Activated CD4-positive, alpha-beta T cell treated with anti-CD3 and anti-CD28 coated beads, Interleukin-2, amount 10 ng/mL, durations not matched to agents 24 days and 14 days (primary cell): ENCODE data around the gene SYNE2. TPM values are rescaled to one million over a fixed set of nuclear protein-coding genes. Genes with fewer than 3 reads are reported as not detected.
"Not testable (repeated sequence)": the region's sequence is repeated elsewhere in the genome, so short reads cannot be mapped to it uniquely, and the experiment has no call there.

Experiments
- DNase-seq: peaks from one replicate; pipeline ENCODE4 v3.0.0; 2022
- H3K27ac Mint-ChIP-seq: one replicate; pipeline ENCODE4 v1.8.0; 2022; ENCODE audit warnings: mild to moderate bottlenecking, mixed read lengths
- H3K27me3 Mint-ChIP-seq: one replicate; pipeline ENCODE4 v1.8.0; 2022; ENCODE audit warnings: mixed read lengths
- H3K36me3 Mint-ChIP-seq: one replicate; pipeline ENCODE4 v1.8.0; 2022; ENCODE audit warnings: low read depth, mild to moderate bottlenecking, mixed read lengths
- H3K4me1 Mint-ChIP-seq: one replicate; pipeline ENCODE4 v1.8.0; 2021; ENCODE audit warnings: mixed read lengths
- H3K4me3 Mint-ChIP-seq: one replicate; pipeline ENCODE4 v1.8.0; 2022; ENCODE audit warnings: mild to moderate bottlenecking, moderate library complexity, mixed read lengths
- H3K9me3 Mint-ChIP-seq: one replicate; pipeline ENCODE4 v1.8.0; 2021; ENCODE audit warnings: mixed read lengths
- intact Hi-C: fragments of 100-400 bp; cut with micrococcal nuclease; formaldehyde crosslinking; loops from one replicate; pipeline ENCODE4 v1.15.1; 2023
- total RNA-seq: library from RNA; stranded (reverse); gene quantifications from 2 replicates; pipeline ENCODE4 v1.2.3, GENCODE V29; 2022

Gene SYNE2
- total RNA-seq, 1 donor from 2014 or later: 22.4 TPM

DNA sequence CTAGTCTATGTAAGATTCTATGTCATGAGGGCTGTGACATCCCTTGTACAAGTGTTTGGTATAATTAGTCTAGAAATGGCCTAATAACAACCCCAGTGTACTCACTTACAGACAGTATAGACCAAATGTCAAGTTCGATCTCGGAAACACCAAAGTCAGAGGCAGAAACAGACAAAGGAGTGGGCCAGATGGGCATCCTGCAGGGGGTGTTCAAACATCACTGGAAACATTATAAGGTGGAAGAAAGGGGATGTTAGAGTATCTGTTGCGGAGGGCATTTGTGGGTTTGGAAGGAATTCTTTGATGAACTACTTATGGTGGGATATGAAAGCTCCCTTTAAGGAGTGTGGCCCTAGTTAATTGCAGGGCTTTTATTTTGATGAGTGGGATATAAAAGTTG lies 306.8 kb downstream of the SYNE2 start:
- DNase-seq: no peak
- no peaks in the 10 kb centered on the region for H3K4me1 Mint-ChIP-seq
- H3K36me3 Mint-ChIP-seq: peaks cover 49% of the 10 kb centered on the region
- no peak overlapping the region for H3K27ac Mint-ChIP-seq
- H3K9me3 Mint-ChIP-seq: no peaks in the 10 kb centered on the region
- no peak overlapping the region for H3K4me3 Mint-ChIP-seq
- no peaks in the 10 kb centered on the region for H3K27me3 Mint-ChIP-seq
- intact Hi-C loops: loop anchor here (5.0 kb wide), 1 partner anchor 133 kb away; the partner anchor contains the start of gene ESR2

DNA sequence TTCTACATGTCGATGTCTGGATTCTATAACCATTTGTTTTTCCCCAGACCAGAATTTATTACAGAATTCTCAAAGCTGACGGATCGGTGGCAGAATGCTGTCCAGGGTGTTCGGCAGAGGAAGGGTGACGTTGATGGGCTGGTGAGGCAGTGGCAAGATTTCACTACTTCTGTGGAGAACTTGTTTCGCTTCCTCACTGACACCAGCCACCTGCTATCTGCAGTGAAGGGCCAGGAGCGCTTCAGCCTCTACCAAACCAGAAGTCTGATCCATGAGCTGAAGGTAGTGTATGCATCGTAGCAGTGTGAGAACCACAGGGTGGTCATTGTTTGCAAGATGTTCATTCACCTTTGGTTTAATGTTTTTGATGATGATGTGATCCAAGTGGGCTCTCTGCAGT lies 317.4 kb downstream of the SYNE2 start:
- Mint-ChIP-seq H3K4me3 (no peak overlapping the region), H3K36me3 (peaks cover 32% of the 10 kb centered on the region), H3K9me3 (no peaks in the 10 kb centered on the region), H3K4me1 (peaks cover 3% of the 10 kb centered on the region), H3K27ac (no peak overlapping the region), H3K27me3 (no peaks in the 10 kb centered on the region)
- no peak for DNase-seq
- intact Hi-C loops: no loop called here

DNA sequence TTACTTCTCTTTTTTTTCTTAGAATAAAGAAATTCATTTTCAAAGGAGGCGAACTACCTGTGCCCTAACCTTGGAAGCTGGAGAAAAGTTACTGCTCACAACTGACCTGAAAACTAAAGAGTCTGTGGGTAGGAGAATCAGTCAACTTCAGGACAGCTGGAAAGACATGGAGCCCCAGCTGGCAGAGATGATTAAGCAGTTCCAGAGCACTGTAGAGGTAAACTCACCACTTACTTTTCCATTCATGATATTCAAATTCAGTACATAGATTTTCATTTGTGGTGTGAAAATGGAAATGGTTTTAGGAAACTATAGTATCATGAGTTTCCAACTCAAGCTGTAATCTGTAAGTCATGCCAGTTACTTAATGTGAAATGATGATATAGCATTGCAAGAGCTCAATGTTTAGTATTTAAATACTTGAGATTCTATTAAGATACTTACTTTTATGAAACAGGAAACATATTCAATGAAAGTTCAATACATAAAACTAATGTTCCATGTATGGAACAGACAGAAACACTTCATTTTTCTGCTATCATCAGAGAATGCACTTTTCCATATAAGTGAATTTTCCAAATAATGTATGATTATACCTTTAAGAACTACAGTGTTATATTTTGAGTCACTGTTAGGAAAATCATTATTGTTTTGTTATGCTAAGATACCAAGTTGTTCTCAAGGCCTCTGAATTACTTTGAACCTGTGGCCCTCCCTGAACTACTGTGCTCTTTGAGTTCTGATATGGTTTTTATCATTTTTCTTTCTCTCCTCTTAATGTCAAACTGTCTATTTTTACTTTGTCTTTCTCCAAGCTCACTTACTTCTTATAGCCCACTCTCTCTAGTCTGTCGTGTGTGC lies 322.3 kb downstream of the SYNE2 start:
- Mint-ChIP-seq H3K4me3 (no peak overlapping the region), H3K36me3 (peaks cover 46% of the 10 kb centered on the region), H3K27ac (peak overlapping the region; percentile 48), H3K9me3 (no peaks in the 10 kb centered on the region), H3K27me3 (no peaks in the 10 kb centered on the region), H3K4me1 (peaks cover 13% of the 10 kb centered on the region)
- DNase-seq: no peak
- intact Hi-C loops: loop anchor here (5.0 kb wide), 1 partner anchor 122 kb away; no protein-coding TSS in a partner anchor

DNA sequence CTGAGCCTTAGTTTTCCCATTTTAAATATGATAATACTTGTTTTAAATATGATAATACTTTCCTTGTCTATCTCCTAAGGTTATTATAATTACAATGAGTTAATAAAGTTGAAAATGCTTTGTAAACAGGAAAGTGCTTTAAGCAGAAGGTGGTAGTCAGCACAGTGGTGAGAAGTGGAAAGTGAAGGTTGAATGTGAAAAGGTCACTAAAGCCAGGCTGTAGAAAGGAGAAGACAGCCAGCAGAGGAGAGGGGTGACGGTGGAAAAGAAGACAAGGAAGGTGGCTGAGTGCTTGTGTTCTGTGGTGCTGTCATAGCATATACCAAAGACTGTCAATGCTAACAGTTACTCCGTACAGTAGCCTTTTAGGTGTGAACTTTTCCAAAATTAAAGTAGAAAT lies 323.5 kb downstream of the SYNE2 start:
- intact Hi-C loops: loop anchor here (5.0 kb wide), 1 partner anchor 121 kb away; no protein-coding TSS in a partner anchor
- Mint-ChIP-seq H3K4me1 (peaks cover 13% of the 10 kb centered on the region), H3K27ac (no peak overlapping the region), H3K4me3 (no peak overlapping the region), H3K27me3 (no peaks in the 10 kb centered on the region), H3K36me3 (peaks cover 48% of the 10 kb centered on the region), H3K9me3 (no peaks in the 10 kb centered on the region)
- DNase-seq: no peak

DNA sequence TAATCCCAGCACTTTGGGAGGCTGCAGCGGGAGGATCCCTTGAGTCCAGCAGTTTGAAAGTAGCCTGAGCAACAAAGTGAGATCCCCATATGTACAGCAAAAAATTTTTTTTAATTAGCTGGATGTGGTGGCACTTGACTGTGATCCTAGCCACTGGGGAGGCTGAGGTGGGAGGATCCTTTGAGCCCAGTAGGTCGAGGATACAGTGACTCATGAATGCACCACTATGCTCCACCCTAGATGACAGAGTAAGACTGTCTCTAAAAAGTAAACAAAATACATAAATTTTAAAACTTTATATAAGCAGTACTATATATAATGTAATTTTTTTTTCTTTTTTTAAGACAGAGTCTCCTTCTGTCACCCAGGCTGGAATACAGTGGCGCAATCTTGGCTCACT lies 326.0 kb downstream of the SYNE2 start:
- no peaks in the 10 kb centered on the region for H3K27me3 Mint-ChIP-seq
- intact Hi-C loops: loop anchor here (5.0 kb wide), 1 partner anchor 118 kb away; no protein-coding TSS in a partner anchor
- no peak for DNase-seq
- no peak overlapping the region for H3K4me3 Mint-ChIP-seq
- peaks cover 13% of the 10 kb centered on the region for H3K4me1 Mint-ChIP-seq
- H3K36me3 Mint-ChIP-seq: peaks cover 48% of the 10 kb centered on the region
- H3K27ac Mint-ChIP-seq: no peak overlapping the region
- no peaks in the 10 kb centered on the region for H3K9me3 Mint-ChIP-seq

DNA sequence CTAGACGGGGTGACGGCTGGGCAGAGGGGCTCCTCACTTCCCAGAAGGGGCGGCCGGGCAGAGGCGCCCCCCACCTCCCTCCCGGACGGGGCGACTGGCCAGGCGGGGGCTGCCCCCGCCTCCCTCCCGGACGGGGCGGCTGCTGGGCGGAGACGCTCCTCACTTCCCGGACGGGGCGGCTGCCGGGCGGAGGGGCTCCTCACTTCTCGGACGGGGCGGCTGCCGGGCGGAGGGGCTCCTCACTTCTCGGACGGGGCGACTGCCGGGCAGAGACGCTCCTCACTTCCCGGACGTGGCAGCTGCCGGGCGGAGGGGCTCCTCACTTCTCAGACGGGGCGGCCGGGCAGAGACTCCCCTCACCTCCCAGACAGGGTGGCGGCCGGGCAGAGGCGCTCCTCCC lies 330.1 kb downstream of the SYNE2 start:
- H3K27me3 Mint-ChIP-seq, DNase-seq, intact Hi-C loops, H3K9me3 Mint-ChIP-seq, H3K4me3 Mint-ChIP-seq, H3K4me1 Mint-ChIP-seq, H3K27ac Mint-ChIP-seq: not testable (repeated sequence)
- H3K36me3 Mint-ChIP-seq: peaks cover 45% of the 10 kb centered on the region

DNA sequence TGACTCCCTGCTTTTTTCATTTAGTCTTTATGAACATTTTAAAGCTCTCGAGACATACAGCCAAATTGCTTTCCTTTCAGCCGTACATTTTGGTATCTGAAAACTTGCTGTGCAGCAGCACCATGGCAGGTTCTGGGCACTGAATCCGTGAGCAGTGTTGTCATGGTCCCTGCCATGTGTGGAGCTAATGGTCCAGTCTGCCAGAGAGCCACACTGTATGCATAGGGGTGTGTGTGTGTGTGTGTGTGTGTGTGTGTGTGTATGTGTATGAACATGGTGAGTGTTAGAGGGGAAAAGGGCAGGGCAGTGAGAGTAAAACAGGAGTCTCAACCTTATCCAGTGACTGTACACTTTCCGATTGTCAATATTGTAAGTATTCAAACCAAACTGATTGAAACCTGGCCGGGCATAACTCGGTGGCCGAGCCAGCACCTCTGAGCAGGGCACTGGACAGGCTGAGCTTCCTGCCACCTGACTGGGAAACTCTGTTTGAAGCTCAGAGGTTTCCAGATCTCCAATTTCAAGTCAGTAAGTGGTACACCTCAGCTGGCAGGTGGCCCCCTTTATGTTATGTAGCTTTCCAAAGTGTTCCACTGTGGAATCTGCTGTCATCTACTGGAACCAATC lies 331.4 kb downstream of the SYNE2 start:
- Mint-ChIP-seq H3K9me3 (no peaks in the 10 kb centered on the region), H3K4me1 (no peaks in the 10 kb centered on the region), H3K4me3 (no peak overlapping the region), H3K27ac (no peak overlapping the region), H3K27me3 (no peaks in the 10 kb centered on the region), H3K36me3 (peaks cover 45% of the 10 kb centered on the region)
- no peak for DNase-seq
- intact Hi-C loops: no loop called here

DNA sequence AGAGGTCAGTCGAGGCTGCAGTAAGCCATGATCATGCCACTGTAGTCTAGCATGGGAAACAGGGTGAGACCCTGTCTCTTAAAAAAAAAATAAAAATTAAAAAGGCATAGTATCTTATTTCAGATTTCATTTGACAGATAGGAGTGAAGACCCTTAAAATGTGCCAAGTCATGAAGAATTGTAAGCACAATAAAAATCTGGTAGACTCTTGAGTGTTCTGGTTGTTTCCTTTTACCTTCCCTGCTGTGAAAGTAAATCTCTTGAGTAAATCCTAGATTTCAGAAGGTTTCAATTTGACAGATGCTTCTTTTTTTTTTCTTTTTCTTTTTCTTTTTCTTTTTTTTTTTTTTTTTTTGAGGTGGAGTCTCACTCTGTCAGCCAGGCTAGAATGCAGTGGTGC lies 332.4 kb downstream of the SYNE2 start:
- peaks cover 41% of the 10 kb centered on the region for H3K36me3 Mint-ChIP-seq
- no peaks in the 10 kb centered on the region for H3K27me3 Mint-ChIP-seq
- H3K4me1 Mint-ChIP-seq: no peaks in the 10 kb centered on the region
- no peak overlapping the region for H3K27ac Mint-ChIP-seq
- no peak overlapping the region for H3K4me3 Mint-ChIP-seq
- intact Hi-C loops: no loop called here
- no peak for DNase-seq
- H3K9me3 Mint-ChIP-seq: no peaks in the 10 kb centered on the region

DNA sequence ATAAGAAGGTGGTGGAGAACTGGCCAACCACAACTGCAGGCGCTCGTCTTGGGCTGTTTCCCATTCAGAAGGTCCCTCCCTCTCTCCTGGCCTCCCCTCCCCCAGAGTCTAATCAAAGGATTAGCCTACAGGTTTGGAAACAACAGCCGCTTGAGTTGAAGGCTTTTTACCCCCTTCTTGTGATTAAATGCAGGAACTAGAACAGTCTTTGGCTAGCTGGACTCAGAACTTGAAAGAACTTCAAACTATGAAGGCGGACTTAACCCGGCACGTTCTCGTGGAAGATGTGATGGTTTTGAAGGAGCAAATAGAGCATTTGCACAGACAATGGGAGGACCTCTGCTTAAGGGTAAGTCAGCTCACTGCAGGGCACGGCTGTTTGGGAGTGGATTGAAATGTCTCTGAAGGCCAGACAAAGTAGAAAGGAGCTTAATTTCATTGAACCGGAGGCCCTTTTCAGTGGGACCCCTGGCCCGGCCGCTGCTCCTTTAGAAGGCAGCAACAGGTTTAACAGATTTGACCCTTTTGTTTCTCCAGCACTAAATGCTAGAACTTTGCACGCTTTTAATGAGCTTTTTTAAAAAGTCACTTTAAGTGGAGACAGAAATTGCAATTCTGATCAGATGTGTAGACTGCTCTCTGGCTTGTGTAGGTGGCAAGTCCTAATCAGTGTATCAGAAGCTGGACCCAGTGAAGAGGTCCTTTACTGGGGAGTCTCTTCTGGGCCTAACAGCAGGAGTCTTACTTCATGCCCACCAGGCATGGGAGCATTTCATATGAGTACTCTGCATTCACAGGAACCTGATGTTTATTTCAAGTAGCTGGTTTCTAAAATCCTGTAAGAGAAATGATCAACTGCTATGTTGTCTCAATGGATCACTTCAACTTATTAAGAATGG lies 333.7 kb downstream of the SYNE2 start:
- no peak overlapping the region for H3K27ac Mint-ChIP-seq
- H3K36me3 Mint-ChIP-seq: peaks cover 44% of the 10 kb centered on the region
- H3K9me3 Mint-ChIP-seq: no peaks in the 10 kb centered on the region
- H3K4me3 Mint-ChIP-seq: no peak overlapping the region
- intact Hi-C loops: no loop called here
- no peak for DNase-seq
- peaks cover 2% of the 10 kb centered on the region for H3K4me1 Mint-ChIP-seq
- no peaks in the 10 kb centered on the region for H3K27me3 Mint-ChIP-seq

DNA sequence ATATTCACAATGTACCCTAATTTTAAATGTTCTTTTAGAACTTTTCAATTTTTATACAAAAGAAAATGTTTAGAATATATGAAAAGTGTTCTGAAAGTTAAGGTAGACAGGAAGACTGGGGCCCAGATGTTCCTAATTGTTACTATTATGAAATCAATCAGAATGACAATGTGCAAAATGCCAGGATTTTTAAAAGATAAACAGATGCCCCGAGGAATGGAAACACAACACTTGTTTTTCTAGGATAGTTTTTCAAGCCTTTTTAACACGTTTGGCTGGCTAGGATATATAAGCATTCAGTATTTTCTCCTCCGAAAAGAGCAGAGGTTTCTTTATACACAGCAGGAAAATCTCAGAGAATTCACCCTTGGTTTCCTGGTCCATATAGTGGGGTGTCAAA lies 334.5 kb downstream of the SYNE2 start:
- H3K4me3 Mint-ChIP-seq: no peak overlapping the region
- no peaks in the 10 kb centered on the region for H3K9me3 Mint-ChIP-seq
- peaks cover 2% of the 10 kb centered on the region for H3K4me1 Mint-ChIP-seq
- no peak overlapping the region for H3K27ac Mint-ChIP-seq
- peaks cover 46% of the 10 kb centered on the region for H3K36me3 Mint-ChIP-seq
- intact Hi-C loops: no loop called here
- DNase-seq: no peak
- H3K27me3 Mint-ChIP-seq: no peaks in the 10 kb centered on the region

DNA sequence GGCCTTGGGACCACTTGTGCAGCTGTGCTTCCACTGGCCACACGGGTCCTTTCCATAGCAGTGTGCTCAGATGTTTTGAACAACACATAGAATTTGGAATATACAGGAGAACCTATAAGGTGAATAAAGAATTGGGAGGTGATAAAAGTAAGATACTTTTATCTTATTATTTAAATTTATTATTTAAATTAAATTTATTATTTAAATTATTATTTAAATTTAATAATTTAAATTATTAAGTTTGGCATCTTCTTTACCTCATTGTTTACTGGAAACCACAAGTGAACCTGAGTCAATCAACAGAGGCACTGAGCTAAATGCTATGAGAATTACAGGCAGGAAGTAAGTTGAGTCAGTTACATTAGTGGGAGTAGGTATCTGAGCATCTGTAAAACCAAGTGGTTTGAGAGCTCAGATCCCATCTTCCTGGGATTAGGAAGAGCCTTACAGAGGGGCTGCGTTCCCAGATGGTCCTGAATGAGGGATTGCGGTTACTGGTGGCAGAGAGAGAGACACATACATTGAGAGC lies 338.2 kb downstream of the SYNE2 start:
- DNase-seq: no peak
- no peak overlapping the region for H3K4me3 Mint-ChIP-seq
- H3K36me3 Mint-ChIP-seq: peaks cover 48% of the 10 kb centered on the region
- H3K4me1 Mint-ChIP-seq: peaks cover 20% of the 10 kb centered on the region
- no peaks in the 10 kb centered on the region for H3K27me3 Mint-ChIP-seq
- intact Hi-C loops: no loop called here
- peak overlapping the region; percentile 75 for H3K27ac Mint-ChIP-seq
- no peaks in the 10 kb centered on the region for H3K9me3 Mint-ChIP-seq

DNA sequence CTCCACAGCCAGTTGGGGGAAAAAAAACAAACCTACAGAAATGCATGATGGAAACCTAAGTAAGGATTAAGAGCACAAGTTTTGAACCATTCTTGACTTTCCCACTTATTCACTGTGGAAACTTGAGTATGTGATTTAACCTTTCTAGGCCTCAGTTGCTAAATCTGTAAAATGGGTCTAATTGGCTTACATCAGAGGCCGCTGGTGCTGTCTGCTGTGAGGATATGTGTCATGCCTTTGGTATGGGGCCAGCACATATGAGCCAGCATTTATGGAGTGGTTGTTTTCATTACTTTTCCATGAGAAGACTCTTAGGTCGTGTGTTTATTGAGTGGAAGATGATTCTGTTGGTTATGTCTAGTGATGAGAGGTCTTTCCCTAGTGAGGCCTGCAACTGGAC lies 339.0 kb downstream of the SYNE2 start:
- Mint-ChIP-seq H3K9me3 (no peaks in the 10 kb centered on the region), H3K36me3 (peaks cover 46% of the 10 kb centered on the region), H3K4me1 (peaks cover 25% of the 10 kb centered on the region), H3K27me3 (no peaks in the 10 kb centered on the region), H3K27ac (no peak overlapping the region), H3K4me3 (no peak overlapping the region)
- no peak for DNase-seq
- intact Hi-C loops: no loop called here

DNA sequence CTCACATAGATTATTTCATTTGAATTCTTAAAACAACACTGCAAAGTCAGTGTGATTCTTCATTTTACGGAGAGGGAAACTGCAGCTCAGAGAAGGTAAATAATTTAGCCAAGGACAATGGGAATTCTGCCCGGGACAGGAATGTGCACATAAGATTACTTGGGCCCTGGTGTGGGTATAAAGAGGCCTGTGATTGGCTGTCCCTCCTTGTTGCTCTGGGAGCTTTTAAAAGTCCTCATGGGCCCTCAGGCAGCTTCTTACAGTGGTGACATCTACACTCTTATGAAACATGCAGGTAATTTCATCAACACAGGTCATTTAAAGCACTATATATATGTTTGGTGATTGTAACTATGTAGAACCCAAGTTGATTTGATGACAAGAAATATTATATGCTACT lies 341.0 kb downstream of the SYNE2 start:
- intact Hi-C loops: no loop called here
- Mint-ChIP-seq H3K4me3 (no peak overlapping the region), H3K9me3 (no peaks in the 10 kb centered on the region), H3K27ac (no peak overlapping the region), H3K4me1 (peaks cover 29% of the 10 kb centered on the region), H3K36me3 (peaks cover 45% of the 10 kb centered on the region), H3K27me3 (no peaks in the 10 kb centered on the region)
- no peak for DNase-seq
